ENCODE results near the gene CDK6. TPM values are rescaled to one million over a fixed set of nuclear protein-coding genes. Genes with fewer than 3 reads are reported as not detected.

CDK6 gene
- total and polyA plus RNA-seq, 10 of the 15 experiments (the other 5 are each of a cell fraction or from before 2014, with no cell fraction given) = 8.0 to 118 (median 45.8) TPM

DNA sequence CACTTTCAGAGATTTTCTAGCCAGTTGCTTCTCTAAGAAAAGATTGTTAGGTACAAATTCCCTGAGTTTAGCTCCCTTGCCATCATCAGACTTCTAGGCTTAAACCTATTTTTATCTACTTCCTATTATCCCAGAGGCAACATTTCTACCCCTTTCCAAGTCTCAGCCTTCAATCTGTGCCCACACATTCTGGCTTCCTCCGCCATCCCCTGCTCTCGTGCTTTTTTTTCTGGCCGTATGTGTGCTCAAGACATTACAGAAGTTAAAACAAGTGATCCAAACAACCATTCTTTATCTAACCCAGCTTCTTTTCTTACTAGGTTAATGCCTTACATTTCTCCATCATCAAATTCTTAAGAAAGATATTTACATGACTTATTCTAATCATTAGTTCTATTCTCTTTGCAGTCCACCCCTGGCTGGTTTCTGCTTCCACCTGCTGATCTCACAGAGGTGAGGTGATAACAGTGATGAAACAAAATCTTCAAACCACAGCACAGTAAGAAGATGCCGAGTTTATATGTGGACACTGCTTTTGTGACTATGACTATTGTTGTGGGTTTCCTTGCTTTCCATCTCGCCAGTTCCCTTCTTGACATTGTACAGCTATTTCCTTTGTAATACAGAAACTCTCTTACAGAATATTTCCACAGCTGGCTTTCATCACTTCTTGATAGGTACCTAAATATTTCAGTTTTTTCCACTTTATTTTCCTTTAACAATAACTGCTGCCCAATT is 18.3 kb upstream of the CDK6 start (continued):
- TF ChIP-seq, protein P1, sequence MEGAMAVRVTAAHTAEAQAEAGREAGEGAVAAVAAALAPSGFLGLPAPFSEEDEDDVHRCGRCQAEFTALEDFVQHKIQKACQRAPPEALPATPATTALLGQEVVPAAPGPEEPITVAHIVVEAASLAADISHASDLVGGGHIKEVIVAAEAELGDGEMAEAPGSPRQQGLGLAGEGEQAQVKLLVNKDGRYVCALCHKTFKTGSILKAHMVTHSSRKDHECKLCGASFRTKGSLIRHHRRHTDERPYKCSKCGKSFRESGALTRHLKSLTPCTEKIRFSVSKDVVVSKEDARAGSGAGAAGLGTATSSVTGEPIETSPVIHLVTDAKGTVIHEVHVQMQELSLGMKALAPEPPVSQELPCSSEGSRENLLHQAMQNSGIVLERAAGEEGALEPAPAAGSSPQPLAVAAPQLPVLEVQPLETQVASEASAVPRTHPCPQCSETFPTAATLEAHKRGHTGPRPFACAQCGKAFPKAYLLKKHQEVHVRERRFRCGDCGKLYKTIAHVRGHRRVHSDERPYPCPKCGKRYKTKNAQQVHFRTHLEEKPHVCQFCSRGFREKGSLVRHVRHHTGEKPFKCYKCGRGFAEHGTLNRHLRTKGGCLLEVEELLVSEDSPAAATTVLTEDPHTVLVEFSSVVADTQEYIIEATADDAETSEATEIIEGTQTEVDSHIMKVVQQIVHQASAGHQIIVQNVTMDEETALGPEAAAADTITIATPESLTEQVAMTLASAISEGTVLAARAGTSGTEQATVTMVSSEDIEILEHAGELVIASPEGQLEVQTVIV (IDR thresholded peaks at IDR 0.05; ENCODE audit: borderline replicate concordance, partially characterized antibody) = no peak
- TF ChIP-seq, protein P2, sequence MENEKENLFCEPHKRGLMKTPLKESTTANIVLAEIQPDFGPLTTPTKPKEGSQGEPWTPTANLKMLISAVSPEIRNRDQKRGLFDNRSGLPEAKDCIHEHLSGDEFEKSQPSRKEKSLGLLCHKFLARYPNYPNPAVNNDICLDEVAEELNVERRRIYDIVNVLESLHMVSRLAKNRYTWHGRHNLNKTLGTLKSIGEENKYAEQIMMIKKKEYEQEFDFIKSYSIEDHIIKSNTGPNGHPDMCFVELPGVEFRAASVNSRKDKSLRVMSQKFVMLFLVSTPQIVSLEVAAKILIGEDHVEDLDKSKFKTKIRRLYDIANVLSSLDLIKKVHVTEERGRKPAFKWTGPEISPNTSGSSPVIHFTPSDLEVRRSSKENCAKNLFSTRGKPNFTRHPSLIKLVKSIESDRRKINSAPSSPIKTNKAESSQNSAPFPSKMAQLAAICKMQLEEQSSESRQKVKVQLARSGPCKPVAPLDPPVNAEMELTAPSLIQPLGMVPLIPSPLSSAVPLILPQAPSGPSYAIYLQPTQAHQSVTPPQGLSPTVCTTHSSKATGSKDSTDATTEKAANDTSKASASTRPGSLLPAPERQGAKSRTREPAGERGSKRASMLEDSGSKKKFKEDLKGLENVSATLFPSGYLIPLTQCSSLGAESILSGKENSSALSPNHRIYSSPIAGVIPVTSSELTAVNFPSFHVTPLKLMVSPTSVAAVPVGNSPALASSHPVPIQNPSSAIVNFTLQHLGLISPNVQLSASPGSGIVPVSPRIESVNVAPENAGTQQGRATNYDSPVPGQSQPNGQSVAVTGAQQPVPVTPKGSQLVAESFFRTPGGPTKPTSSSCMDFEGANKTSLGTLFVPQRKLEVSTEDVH (IDR thresholded peaks at IDR 0.05; ENCODE audit: low read depth, partially characterized antibody) = no peak
- TF ChIP-seq MEF2B (IDR thresholded peaks at IDR 0.05; ENCODE audit: partially characterized antibody, poor library complexity, severe bottlenecking) (no peak), NFIC (IDR thresholded peaks at IDR 0.05; ENCODE audit: low read depth, low read length) (peak; percentile 91), CHD4 (IDR thresholded peaks at IDR 0.05) (no peak), RAD21 (IDR thresholded peaks at IDR 0.05; ENCODE audit: insufficient read depth, low read depth, low read length) (peak; percentile 29; the same call in 1 of the 2 replicates), RBBP5 (conservative IDR thresholded peaks at IDR 0.05) (no peak), ETV6 (conservative IDR thresholded peaks at IDR 0.05 in 1 of 2, IDR thresholded peaks at IDR 0.05 in 1 of 2; ENCODE audit: borderline replicate concordance in 1 of 2, low read depth in 1 of 2) (peak in 1 of 2 experiments; percentile 81; a peak in 2 of 4 replicates), CHD2 (IDR thresholded peaks at IDR 0.05; ENCODE audit: borderline replicate concordance, low read depth, low read length) (no peak), TCF7 (IDR thresholded peaks at IDR 0.05; ENCODE audit: borderline replicate concordance) (peak; percentile 41; the same call in 1 of the 2 replicates), PML (IDR thresholded peaks at IDR 0.05; ENCODE audit: low read length) (peak; percentile 60; the same call in 1 of the 2 replicates), NR2C1 (IDR thresholded peaks at IDR 0.05) (no peak)
- TF ChIP-seq, protein P3, sequence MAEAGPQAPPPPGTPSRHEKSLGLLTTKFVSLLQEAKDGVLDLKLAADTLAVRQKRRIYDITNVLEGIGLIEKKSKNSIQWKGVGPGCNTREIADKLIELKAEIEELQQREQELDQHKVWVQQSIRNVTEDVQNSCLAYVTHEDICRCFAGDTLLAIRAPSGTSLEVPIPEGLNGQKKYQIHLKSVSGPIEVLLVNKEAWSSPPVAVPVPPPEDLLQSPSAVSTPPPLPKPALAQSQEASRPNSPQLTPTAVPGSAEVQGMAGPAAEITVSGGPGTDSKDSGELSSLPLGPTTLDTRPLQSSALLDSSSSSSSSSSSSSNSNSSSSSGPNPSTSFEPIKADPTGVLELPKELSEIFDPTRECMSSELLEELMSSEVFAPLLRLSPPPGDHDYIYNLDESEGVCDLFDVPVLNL (IDR thresholded peaks at IDR 0.05; ENCODE audit: low read depth, low read length) = no peak
- TF ChIP-seq, protein P4, sequence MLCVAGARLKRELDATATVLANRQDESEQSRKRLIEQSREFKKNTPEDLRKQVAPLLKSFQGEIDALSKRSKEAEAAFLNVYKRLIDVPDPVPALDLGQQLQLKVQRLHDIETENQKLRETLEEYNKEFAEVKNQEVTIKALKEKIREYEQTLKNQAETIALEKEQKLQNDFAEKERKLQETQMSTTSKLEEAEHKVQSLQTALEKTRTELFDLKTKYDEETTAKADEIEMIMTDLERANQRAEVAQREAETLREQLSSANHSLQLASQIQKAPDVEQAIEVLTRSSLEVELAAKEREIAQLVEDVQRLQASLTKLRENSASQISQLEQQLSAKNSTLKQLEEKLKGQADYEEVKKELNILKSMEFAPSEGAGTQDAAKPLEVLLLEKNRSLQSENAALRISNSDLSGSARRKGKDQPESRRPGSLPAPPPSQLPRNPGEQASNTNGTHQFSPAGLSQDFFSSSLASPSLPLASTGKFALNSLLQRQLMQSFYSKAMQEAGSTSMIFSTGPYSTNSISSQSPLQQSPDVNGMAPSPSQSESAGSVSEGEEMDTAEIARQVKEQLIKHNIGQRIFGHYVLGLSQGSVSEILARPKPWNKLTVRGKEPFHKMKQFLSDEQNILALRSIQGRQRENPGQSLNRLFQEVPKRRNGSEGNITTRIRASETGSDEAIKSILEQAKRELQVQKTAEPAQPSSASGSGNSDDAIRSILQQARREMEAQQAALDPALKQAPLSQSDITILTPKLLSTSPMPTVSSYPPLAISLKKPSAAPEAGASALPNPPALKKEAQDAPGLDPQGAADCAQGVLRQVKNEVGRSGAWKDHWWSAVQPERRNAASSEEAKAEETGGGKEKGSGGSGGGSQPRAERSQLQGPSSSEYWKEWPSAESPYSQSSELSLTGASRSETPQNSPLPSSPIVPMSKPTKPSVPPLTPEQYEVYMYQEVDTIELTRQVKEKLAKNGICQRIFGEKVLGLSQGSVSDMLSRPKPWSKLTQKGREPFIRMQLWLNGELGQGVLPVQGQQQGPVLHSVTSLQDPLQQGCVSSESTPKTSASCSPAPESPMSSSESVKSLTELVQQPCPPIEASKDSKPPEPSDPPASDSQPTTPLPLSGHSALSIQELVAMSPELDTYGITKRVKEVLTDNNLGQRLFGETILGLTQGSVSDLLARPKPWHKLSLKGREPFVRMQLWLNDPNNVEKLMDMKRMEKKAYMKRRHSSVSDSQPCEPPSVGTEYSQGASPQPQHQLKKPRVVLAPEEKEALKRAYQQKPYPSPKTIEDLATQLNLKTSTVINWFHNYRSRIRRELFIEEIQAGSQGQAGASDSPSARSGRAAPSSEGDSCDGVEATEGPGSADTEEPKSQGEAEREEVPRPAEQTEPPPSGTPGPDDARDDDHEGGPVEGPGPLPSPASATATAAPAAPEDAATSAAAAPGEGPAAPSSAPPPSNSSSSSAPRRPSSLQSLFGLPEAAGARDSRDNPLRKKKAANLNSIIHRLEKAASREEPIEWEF (IDR thresholded peaks at IDR 0.05; ENCODE audit: insufficient replicate concordance, low read depth, low read length) = peak; percentile 9
- TF ChIP-seq, protein P5, sequence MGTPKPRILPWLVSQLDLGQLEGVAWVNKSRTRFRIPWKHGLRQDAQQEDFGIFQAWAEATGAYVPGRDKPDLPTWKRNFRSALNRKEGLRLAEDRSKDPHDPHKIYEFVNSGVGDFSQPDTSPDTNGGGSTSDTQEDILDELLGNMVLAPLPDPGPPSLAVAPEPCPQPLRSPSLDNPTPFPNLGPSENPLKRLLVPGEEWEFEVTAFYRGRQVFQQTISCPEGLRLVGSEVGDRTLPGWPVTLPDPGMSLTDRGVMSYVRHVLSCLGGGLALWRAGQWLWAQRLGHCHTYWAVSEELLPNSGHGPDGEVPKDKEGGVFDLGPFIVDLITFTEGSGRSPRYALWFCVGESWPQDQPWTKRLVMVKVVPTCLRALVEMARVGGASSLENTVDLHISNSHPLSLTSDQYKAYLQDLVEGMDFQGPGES (IDR thresholded peaks at IDR 0.05) = no peak

All from GM12878 (cell line).